ENCODE data around the gene FOXA3.

Gene FOXA3

DNA sequence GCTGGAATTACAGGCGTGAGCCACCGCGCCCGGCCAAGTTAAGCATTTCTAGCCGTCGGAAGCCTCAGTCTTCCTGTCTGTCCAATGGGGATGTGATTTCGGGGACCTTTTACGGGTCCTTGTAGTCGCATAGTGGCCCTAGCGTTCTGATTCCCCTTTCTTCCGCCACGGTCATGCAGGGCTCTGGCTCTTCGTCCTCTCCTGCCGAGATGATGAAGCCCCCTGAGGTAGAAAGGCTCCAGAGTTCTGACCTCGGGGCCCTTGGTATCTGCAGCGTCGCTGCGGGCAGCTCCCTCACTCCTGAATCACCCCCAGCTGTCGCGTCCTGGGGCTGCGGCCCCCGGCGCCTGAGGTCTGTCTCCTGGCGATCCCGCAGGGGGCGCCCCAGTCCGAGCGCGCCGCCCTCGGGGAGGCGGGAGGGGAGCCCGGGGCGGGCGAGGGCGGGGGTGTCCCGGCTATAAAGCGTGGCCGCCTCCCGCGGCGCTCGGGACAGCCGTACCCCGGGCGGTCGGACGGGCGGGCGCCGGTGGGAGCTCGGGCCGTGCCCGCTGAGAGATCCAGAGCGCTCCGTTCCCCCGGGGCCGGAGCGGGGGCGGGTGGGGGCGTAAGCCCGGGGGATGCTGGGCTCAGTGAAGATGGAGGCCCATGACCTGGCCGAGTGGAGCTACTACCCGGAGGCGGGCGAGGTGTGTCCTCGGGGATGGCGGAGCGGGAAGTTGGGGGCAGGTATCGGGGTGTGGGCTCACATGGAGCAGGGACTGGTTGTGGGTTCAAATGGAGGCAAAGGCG lies at the start of gene FOXA3:
Gene FOXA3 (plus strand): TSS at position 487 of the 789 bp plus-strand sequence. CDS start 131 bp downstream, at position 618.
- no peak for DNase-seq (ENCODE audit: extremely low read depth, low read depth)
- TF ChIP-seq, protein P1, sequence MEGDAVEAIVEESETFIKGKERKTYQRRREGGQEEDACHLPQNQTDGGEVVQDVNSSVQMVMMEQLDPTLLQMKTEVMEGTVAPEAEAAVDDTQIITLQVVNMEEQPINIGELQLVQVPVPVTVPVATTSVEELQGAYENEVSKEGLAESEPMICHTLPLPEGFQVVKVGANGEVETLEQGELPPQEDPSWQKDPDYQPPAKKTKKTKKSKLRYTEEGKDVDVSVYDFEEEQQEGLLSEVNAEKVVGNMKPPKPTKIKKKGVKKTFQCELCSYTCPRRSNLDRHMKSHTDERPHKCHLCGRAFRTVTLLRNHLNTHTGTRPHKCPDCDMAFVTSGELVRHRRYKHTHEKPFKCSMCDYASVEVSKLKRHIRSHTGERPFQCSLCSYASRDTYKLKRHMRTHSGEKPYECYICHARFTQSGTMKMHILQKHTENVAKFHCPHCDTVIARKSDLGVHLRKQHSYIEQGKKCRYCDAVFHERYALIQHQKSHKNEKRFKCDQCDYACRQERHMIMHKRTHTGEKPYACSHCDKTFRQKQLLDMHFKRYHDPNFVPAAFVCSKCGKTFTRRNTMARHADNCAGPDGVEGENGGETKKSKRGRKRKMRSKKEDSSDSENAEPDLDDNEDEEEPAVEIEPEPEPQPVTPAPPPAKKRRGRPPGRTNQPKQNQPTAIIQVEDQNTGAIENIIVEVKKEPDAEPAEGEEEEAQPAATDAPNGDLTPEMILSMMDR (IDR thresholded peaks at IDR 0.05; ENCODE audit: low read depth, low read length), result peak; percentile 29

DNA sequence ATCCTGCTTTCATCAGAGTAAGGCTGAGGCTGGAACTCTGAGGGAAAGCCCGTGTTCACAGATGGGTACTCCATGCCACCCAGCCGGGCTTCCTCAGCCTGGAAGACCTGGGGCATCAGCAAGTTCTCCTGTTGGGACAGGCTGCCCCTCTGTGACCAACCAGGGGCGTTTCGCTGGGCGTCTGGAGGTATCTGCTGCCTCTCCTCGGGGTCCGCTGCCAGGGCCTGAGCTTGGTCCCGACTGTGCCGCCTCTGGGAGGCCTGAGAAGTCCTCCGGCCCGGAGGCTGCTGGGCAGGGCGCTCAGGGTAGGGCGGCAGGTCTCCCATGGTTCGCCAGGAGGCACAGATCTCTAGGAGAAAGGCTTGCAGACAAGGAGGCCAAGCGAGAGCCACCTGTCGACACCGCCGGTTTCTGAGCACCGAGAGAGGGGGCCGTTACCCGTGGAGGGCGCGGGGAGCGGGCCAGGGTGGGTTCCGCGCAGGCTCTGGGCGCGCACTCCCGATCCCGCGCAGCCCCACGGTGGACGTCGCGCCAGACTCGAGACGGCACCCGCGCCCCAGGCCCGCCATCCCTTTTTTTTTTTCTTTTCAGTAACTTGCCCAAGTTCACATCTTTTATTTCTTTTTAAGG lies 49.2 kb upstream of the FOXA3 start, which contains the start of gene RSPH6A:
Gene RSPH6A (minus strand): TSS at position 458 of the 630 bp plus-strand sequence. CDS start 132 bp downstream, at position 326.
- TF ChIP-seq, protein P1 (IDR thresholded peaks at IDR 0.05; ENCODE audit: low read depth, low read length), result no peak
- no peak for DNase-seq (ENCODE audit: extremely low read depth, low read depth)

DNA sequence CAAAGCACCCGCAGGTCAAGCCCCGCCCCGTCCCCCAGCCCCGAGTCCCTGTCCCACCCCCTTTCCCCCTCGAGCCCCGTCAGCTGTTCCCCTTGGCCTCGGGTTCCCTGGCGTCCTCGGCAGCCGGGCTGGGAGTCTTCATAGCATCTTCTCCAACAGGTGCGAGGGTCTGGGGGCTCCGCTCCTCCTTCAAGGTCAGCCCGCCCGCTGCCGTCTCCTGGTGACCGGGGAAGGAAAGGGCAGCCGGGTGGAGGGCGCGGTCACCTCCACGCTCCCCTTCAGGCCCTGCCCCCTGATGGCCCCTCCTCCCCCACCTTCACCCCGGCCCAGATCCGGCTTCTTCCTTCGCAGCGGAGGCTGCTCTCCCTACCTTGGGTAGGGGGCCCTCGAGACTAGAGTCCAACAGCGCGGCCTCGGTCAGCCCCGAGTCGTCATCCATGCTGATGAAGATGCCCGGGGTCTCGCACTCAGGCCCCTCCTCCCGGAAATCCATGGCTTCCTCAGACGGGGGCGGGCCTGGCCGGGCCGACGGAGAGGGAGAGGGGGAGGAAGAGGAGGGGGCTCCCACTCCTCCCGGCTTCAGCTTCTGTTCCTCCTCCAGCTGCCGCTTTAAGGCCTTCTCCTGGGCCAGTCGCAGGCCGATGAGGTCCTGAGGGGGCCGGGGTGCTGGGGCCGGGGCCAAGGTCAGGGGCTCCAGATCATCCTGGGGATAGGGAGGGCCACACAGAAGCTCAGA lies 48.5 kb upstream of the FOXA3 start:
- TF ChIP-seq, protein P1 (IDR thresholded peaks at IDR 0.05; ENCODE audit: low read depth, low read length), result no peak
- no peak for DNase-seq (ENCODE audit: extremely low read depth, low read depth)

DNA sequence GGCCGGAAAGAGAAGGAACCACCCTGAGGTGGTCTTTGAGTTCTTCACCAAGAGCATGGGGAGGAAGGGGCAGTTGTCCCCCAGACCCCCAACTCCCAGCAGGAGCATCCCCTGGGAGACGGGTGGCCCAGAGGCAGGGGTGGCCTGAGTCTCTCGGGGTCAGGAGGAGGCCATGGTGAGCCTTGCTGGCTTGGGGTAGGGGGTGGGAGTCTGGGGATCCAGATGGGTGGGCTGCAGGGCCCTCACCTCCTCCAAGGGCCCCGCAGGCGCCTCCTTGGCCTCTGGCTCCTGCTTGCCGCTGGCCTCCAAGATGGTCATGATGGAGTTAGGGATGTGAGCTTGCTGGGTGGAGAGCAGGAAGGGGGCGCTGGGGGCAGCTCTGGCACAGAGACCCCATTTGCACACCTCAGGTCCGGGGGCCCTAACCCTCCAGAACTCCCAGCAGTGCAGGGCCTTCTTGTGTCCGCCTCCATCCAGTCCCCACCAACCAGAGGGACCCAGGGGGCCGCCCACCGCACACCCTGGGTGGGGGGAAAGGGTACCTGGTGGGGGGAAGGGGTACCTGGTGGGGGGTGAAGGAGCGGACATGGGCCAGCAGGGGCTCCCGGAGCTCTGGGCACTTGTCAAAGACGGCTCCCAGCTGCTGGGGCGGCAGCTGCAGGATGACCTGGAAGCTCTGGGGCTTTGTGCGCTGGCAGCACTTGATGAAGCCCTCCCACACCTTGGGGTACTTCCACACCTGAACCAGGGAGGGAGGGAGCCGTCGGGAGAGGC lies 47.7 kb upstream of the FOXA3 start:
- TF ChIP-seq, protein P1 (IDR thresholded peaks at IDR 0.05; ENCODE audit: low read depth, low read length), result no peak
- DNase-seq (ENCODE audit: extremely low read depth, low read depth), result no peak

DNA sequence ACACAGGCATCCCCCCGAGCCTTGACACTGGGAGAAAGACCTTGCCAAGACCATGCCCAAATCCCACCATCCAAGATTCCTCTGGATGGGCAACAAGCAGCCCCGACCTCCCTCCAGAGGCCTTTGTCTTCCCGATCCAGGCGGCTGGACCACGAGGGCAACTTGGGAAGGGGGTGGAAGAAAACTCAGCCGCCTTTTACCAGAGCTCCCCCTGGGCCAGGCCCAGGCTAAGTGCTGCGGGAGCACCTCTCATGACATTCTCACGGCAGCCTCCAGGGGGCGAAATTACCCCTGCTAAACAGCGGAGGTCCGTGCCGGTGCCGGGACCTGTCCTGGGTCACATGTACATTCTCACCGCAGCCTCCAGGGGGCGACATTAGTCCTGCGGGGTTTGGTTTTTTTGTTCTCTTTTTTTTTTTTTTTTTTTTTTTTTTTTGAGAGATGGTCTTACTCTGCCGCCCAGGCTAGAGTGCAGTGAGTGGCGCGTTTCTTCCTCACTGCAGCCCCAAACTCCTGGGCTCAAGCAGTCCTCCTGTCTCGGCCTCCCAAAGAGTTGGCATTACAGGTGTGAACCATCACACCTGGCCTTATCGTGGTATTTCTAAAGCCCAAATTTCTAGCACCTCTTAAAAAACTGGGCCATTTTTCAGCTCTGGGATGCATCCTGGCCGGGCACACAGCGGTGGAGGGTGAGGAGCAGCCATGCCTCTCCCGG lies 47.0 kb upstream of the FOXA3 start:
- TF ChIP-seq, protein P1 (IDR thresholded peaks at IDR 0.05; ENCODE audit: low read depth, low read length), result peak; percentile 91
- DNase-seq (ENCODE audit: extremely low read depth, low read depth), result peak; percentile 84

DNA sequence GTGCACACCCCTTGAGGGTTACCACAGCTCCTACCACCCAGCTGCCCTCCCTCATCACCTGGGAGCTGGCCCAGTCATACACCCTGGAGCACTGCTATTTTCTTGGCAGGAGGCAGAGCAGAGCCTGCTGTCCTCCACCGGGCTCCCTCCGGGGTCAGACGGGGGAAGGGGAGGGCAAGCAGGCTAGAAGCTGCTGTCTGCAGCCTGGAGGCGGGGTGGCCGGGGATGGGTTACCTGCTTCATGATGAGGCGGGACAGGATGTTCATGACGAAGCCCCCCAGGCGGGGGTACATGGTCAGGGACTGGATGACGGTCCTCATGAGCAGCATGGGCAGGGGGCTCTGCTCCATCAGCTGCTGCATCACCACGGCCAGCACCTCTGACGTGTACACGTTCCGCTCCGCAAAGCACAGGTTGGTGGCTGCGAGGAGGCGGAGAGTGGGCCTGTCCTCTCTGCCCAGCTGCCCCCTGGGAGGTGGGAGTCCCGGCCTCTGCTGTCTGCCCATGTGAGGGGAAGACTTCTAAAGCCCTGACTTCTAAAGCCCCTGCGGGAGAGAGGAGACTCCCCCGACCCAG lies 46.3 kb upstream of the FOXA3 start:
- DNase-seq (ENCODE audit: extremely low read depth, low read depth), result no peak
- TF ChIP-seq, protein P1 (IDR thresholded peaks at IDR 0.05; ENCODE audit: low read depth, low read length), result no peak

Data from AG09319 (cell line).